ENCODE results near the gene FOXP1. TPM values are rescaled to one million over a fixed set of nuclear protein-coding genes. Genes with fewer than 3 reads are reported as not detected.

Gene FOXP1
- total RNA-seq, 4 donors from 2014 or later, result 86.4 to 107 (median 93.8) TPM

DNA sequence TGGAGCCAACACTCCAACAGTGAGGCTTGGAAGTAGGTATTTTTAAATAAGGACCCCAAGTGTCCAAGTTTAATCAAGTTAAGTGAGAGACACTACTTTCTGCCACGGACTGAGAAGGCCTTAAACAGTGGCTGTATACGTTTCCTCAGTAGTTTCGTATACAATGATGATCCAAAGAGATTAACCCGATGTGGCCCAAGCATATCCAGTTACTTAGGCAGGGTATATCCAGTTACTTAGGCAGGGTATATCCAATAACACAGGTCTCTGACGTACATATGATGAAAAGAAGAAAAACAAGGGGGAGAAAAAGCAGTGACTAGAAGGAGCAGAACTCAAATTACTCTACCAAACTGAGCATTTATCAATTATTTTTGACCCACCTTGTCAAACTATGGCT is 591.4 kb downstream of the FOXP1 start:
- no peak overlapping the region for H3K4me3 ChIP-seq
- WGBS, 2 donors, result 94 to 96% methylated on average over 5 of the region's 5 CpGs
- no peak for DNase-seq (ENCODE audit: low spot score in 2 of 2)
- H3K27me3 ChIP-seq, result no peaks in the 10 kb centered on the region
- H3K9me3 ChIP-seq, result no peaks in the 10 kb centered on the region
- peaks cover 0 to 21% (median 4%) of the 10 kb centered on the region in 4 donors for H3K4me1 ChIP-seq
- no peak overlapping the region for H3K27ac ChIP-seq
- TF ChIP-seq CTCF (IDR thresholded peaks at IDR 0.05) (no peak), POLR2A (IDR thresholded peaks at IDR 0.05) (no peak), EP300 (IDR thresholded peaks at IDR 0.05) (no peak)
- peaks cover 0 to 31% (median 0%) of the 10 kb centered on the region in 3 donors for H3K36me3 ChIP-seq

GRCh38 chr3:70990723-70991122 is 592.8 kb downstream of the FOXP1 start:
- H3K27me3 ChIP-seq, result no peaks in the 10 kb centered on the region
- H3K27ac ChIP-seq, result peak overlapping the region in 1 of 4 donors; percentile 39
- H3K4me3 ChIP-seq, result no peak overlapping the region
- peaks cover 0 to 33% (median 6%) of the 10 kb centered on the region in 3 donors for H3K36me3 ChIP-seq
- WGBS, 2 donors, result 74 to 78% methylated on average over 5 of the region's 5 CpGs
- no peaks in the 10 kb centered on the region for H3K9me3 ChIP-seq
- H3K4me1 ChIP-seq, result peaks cover 0 to 21% (median 4%) of the 10 kb centered on the region in 4 donors
- TF ChIP-seq CTCF (IDR thresholded peaks at IDR 0.05) (no peak), EP300 (IDR thresholded peaks at IDR 0.05) (no peak)
- no peak for DNase-seq (ENCODE audit: low spot score in 2 of 2)

DNA sequence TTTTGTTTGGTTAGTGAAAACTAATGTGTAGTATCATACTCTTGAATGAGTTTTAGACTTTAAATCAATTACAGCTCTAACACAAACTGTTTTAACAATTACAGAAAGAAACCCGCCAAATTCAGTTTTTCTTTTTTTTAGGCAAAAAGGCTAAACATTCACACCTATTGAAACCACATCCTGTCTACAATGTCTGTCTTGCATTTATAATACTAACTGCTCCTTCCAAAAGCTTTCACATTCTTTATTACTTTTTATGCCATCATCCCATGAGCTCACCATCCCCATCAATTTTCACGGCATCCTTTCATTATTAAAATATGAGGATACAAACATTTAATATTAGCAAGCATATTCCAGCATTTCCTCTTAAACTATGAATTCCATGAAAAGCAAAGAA is 593.3 kb downstream of the FOXP1 start:
- TF ChIP-seq CTCF (IDR thresholded peaks at IDR 0.05), result no peak
- no peak for TF ChIP-seq EP300 (IDR thresholded peaks at IDR 0.05)
- no peak for TF ChIP-seq POLR2A (IDR thresholded peaks at IDR 0.05)
- Histone ChIP-seq H3K9me3 (no peaks in the 10 kb centered on the region), H3K27me3 (no peaks in the 10 kb centered on the region), H3K36me3 (peaks cover 0 to 30% (median 6%) of the 10 kb centered on the region in 3 donors), H3K4me1 (peaks cover 0 to 21% (median 4%) of the 10 kb centered on the region in 4 donors), H3K4me3 (no peak overlapping the region), H3K27ac (peak overlapping the region in 2 of 4 donors; percentile 39 to 51)
- DNase-seq (ENCODE audit: low spot score in 2 of 2), result no peak
- WGBS, 2 donors, result 93% methylated on average over 2 of the region's 2 CpGs

DNA sequence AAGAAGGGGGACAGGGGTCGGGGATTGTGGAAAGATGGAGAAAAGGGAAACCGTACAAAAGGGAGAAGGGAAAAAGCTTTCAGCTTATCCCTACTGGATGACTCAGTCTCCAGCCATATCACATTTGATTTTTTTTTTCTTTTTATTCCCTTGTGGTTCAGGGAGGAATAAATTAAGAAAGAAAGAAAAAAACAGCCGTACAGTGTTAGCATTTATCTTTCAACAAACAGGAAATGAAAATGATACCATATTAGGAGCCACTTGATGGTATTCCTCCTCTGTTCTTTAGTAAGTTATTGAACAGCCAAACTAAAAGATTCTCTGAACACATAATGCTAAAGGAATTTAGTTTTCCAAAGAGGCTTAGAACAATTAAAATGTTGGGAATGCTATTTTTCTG is 594.4 kb downstream of the FOXP1 start:
- TF ChIP-seq CTCF (IDR thresholded peaks at IDR 0.05) (no peak), EP300 (IDR thresholded peaks at IDR 0.05) (no peak), POLR2A (IDR thresholded peaks at IDR 0.05) (no peak)
- Histone ChIP-seq H3K36me3 (peaks cover 0 to 30% (median 6%) of the 10 kb centered on the region in 3 donors), H3K27me3 (no peaks in the 10 kb centered on the region), H3K9me3 (no peaks in the 10 kb centered on the region), H3K4me3 (no peak overlapping the region), H3K27ac (peak overlapping the region in 3 of 4 donors; percentile 5 to 53 (median 51)), H3K4me1 (peaks cover 0 to 26% (median 4%) of the 10 kb centered on the region in 4 donors)
- DNase-seq (ENCODE audit: low spot score in 2 of 2), result no peak
- 29 to 43% methylated on average over 3 of the region's 3 CpGs for WGBS, 2 donors

DNA sequence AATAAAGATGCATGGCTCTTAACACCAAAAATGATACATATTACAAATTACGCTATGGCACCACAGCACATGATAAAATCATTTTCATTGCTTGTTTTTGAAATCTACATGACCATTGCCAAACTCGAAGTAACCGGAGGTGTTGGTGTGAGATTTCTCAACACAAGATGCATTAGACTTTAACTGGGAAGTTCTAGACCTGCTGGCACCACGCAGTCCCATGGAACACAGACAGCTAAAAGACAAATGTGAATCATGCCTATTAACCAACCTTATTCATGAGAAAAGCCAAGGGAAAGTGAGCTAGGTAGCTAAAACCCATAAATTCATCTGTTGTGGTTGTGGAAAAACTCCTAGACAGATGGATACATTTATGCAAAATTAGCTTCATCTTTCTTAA is 595.4 kb downstream of the FOXP1 start:
- 95 to 98% methylated on average over 4 of the region's 4 CpGs for WGBS, 2 donors
- no peaks in the 10 kb centered on the region for H3K27me3 ChIP-seq
- peaks cover 0 to 27% (median 6%) of the 10 kb centered on the region in 3 donors for H3K36me3 ChIP-seq
- no peak for DNase-seq (ENCODE audit: low spot score in 2 of 2)
- H3K4me1 ChIP-seq, result peaks cover 0 to 37% (median 9%) of the 10 kb centered on the region in 4 donors
- H3K27ac ChIP-seq, result peak overlapping the region in 1 of 4 donors; percentile 51
- no peak for TF ChIP-seq POLR2A (IDR thresholded peaks at IDR 0.05)
- TF ChIP-seq CTCF (IDR thresholded peaks at IDR 0.05), result no peak
- no peak for TF ChIP-seq EP300 (IDR thresholded peaks at IDR 0.05)
- H3K9me3 ChIP-seq, result no peaks in the 10 kb centered on the region
- no peak overlapping the region for H3K4me3 ChIP-seq
